Measurements from ENCODE around the gene POM121L2. TPM values are rescaled to one million over a fixed set of nuclear protein-coding genes. Genes with fewer than 3 reads are reported as not detected.

The POM121L2 gene
- total RNA-seq (2016; rRNA removed; fragmentation: Illumina TruSeq; extraction: Trizol) (not detected in 2 replicates), polyA plus RNA-seq (2011; rRNA removed) (0.01 TPM in 1 of 2 replicates, not detected in the other), polyA minus RNA-seq (2011; rRNA and poly(A)+ RNA removed; ENCODE audit: low replicate concordance) (not detected in 2 replicates), Bru-seq, nascent RNA (not detected), BruChase-seq, experiment 1, labeled RNA remaining after a 6-hour chase (not detected), BruChase-seq, experiment 2, labeled RNA remaining after a 2-hour chase (not detected)
- total RNA-seq (2016; cell fraction: cytosol; rRNA removed; fragmentation: Illumina TruSeq; extraction: Trizol; ENCODE audit: low read depth), result not detected in 2 replicates
- total RNA-seq (2016; cell fraction: insoluble cytoplasmic fraction; rRNA removed; fragmentation: Illumina TruSeq; extraction: Trizol), result not detected in 2 replicates
- total RNA-seq (2016; cell fraction: membrane; rRNA removed; fragmentation: Illumina TruSeq; extraction: Trizol), result not detected in 2 replicates
- total RNA-seq (2016; cell fraction: nucleus; rRNA removed; fragmentation: Illumina TruSeq; extraction: Trizol), result not detected in 2 replicates
- polyA plus RNA-seq (2011; cell fraction: cytosol; rRNA removed), result not detected in 2 replicates
- not detected in 2 replicates for polyA plus RNA-seq (2011; cell fraction: nucleus; rRNA removed)
- not detected in 2 replicates for polyA plus RNA-seq (2012)
- not detected in 2 replicates for polyA plus RNA-seq (2016; cell fraction: cytosol; fragmentation: Illumina TruSeq; extraction: Trizol; ENCODE audit: low read depth)
- not detected in 2 replicates for polyA plus RNA-seq (2016; cell fraction: insoluble cytoplasmic fraction; fragmentation: Illumina TruSeq; extraction: Trizol; ENCODE audit: low read depth)
- not detected in 2 replicates for polyA plus RNA-seq (2016; cell fraction: membrane; fragmentation: Illumina TruSeq; extraction: Trizol; ENCODE audit: low read depth)
- polyA plus RNA-seq (2016; cell fraction: nucleus; fragmentation: Illumina TruSeq; extraction: Trizol; ENCODE audit: insufficient read depth, low read depth), result not detected in 2 replicates
- not detected in 2 replicates for polyA minus RNA-seq (2011; cell fraction: cytosol; rRNA and poly(A)+ RNA removed)
- not detected in 2 replicates for polyA minus RNA-seq (2011; cell fraction: nucleus; rRNA and poly(A)+ RNA removed)
- long read RNA-seq, experiment 1, result 0 reads
- long read RNA-seq, experiment 2, result 0 reads

DNA sequence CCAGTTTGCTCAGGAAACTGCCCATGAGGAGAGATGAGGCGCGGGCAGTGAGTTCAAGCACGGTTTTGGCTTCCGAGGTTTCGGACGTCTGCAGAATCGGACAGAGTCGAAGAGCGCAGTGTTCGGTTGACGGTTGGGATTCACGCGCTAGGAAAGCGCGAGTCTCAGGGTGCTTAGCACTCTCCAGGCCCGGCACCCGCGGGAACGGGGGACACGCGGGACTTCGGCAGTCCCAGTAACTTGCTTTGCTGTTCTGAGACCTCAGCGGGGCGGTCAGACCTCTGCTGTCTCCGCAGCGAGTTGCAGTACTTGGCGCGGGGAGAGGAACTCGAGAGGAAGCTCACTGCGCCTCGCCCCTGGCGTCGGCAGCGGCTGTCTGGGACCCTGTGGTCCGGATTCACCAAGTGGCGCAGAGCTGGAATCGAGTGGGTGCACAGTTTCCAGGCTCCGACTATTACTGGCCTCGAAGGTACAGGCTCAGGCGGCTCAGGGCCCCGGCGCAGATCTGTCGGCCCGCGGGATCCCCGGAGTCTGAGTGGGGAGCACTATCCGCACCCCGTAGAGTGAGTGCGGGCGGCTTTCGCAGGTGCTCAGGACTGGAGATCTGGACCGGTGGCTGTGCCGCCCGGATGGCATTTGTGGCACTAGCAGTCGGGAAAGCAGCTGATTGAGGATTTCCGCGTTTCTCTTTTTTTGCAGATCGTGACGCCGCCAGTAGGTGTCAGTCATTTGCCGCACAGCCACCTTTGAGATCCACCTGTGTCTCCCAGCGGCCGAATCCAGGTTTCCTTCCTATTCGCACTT, at the start of gene POM121L2:
Gene POM121L2 (minus strand): TSS at position 128 of the 804 bp plus-strand sequence. CDS start 103 bp downstream, at position 25.
- Histone ChIP-seq H3K27ac (ENCODE audit: extremely low read length, insufficient read depth, low read length) (no peak within 1 kb of the TSS), H3K4me1 (ENCODE audit: insufficient read depth, low read length) (peaks cover 12% of the 10 kb centered on the region), H3K36me3 (replicated peaks in 1 of 2; ENCODE audit: control insufficient read depth in 1 of 2, insufficient read depth in 2 of 2, low read length in 2 of 2) (no peaks in the 10 kb centered on the region), H3K9me3 (ENCODE audit: low read length) (peaks cover 6% of the 10 kb centered on the region; the same call in 1 of the 2 replicates), H3K79me2 (ENCODE audit: insufficient read depth, low read length) (no peaks in the 10 kb centered on the region), H3K27me3 (ENCODE audit: control insufficient read depth in 1 of 2, insufficient read depth in 2 of 2, low read length in 2 of 2) (peaks cover 2 to 22% of the 10 kb centered on the region in 2 experiments; a peak in 2 of 5 replicates), H4K20me1 (ENCODE audit: insufficient read depth, low read length) (no peaks in the 10 kb centered on the region), H3K9ac (ENCODE audit: insufficient read depth, low read depth, low read length) (peak within 1 kb of the TSS; percentile 18; the same call in 1 of the 2 replicates), H2AFZ (ENCODE audit: low read length) (peak within 1 kb of the TSS; percentile 55), H3K4me2 (ENCODE audit: low read depth, low read length) (peak within 1 kb of the TSS; percentile 79), H3K4me3 (replicated peaks in 1 of 3; ENCODE audit: insufficient read depth in 1 of 3, low read depth in 2 of 3, low read length in 3 of 3) (peak within 1 kb of the TSS; percentile 34 to 70 (median 60); a peak in 5 of 6 replicates)
- CTCF ChIA-PET (ENCODE audit: low intra/inter-chr PET ratio, low total read pairs), result interaction anchor here (0.7 to 1.5 kb wide), 4 partner anchors 206 to 479 kb away, joined by 3 to 5 read pairs (median 4); no protein-coding TSS in a partner anchor
- ATAC-seq, result peak; percentile 87
- no TSS peak for BruUV-seq (replicated peaks)
- peak; percentile 71 for DNase-seq (ENCODE audit: low spot score)
- in situ Hi-C loops (cut with HindIII; ENCODE audit: extremely low pct_ligation_motif_present, low pct_unique_long_range_greater_than_20kb), result no loop called here
- POLR2A ChIA-PET, result interaction anchor here (1.2 kb wide), 1 partner anchor 76 kb away, joined by 3 read pairs; the partner anchor contains the start of gene ZNF391
- 52% methylated on average over 53 of the region's 64 CpGs for WGBS (ENCODE audit: low lambda C conversion rate)
- intact Hi-C loops (cut with micrococcal nuclease; ENCODE audit: unreplicated experiment), result loop anchor here (1.0 to 5.0 kb wide), 5 partner anchors 166 to 440 kb away; no protein-coding TSS in a partner anchor
- FAIRE-seq, result peak; percentile 91
- TF ChIP-seq, protein P1, sequence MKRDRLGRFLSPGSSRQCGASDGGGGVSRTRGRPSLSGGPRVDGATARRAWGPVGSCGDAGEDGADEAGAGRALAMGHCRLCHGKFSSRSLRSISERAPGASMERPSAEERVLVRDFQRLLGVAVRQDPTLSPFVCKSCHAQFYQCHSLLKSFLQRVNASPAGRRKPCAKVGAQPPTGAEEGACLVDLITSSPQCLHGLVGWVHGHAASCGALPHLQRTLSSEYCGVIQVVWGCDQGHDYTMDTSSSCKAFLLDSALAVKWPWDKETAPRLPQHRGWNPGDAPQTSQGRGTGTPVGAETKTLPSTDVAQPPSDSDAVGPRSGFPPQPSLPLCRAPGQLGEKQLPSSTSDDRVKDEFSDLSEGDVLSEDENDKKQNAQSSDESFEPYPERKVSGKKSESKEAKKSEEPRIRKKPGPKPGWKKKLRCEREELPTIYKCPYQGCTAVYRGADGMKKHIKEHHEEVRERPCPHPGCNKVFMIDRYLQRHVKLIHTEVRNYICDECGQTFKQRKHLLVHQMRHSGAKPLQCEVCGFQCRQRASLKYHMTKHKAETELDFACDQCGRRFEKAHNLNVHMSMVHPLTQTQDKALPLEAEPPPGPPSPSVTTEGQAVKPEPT (CRISPR knock-in tag; IDR thresholded peaks at IDR 0.05; ENCODE audit: low read depth), result peak; percentile 91; the same call in 1 of the 2 replicates
- TF ChIP-seq TGIF2 (CRISPR knock-in tag; IDR thresholded peaks at IDR 0.05) (no peak), ARNT2 (CRISPR knock-in tag; IDR thresholded peaks at IDR 0.05; ENCODE audit: low read depth) (peak; percentile 52; the same call in 1 of the 2 replicates), RAD21 (CRISPR knock-in tag; IDR thresholded peaks at IDR 0.05) (peak; percentile 89), DNMT1 (CRISPR knock-in tag; IDR thresholded peaks at IDR 0.05) (peak; percentile 52; the same call in 1 of the 2 replicates), HIVEP1 (CRISPR knock-in tag; IDR thresholded peaks at IDR 0.05) (0 out of 2 replicates have a peak, but pooled peaks have one; percentile 46), TEAD3 (CRISPR knock-in tag; optimal IDR thresholded peaks at IDR 0.05; ENCODE audit: borderline replicate concordance) (no peak), TARDBP (CRISPR knock-in tag; IDR thresholded peaks at IDR 0.05) (0 out of 2 replicates have a peak, but pooled peaks have one; percentile 32), BORCS8-MEF2B (CRISPR knock-in tag; IDR thresholded peaks at IDR 0.05) (peak; percentile 76), MIXL1 (CRISPR knock-in tag; IDR thresholded peaks at IDR 0.05) (peak; percentile 51; the same call in 1 of the 2 replicates), ZBTB25 (CRISPR knock-in tag; IDR thresholded peaks at IDR 0.05) (0 out of 2 replicates have a peak, but pooled peaks have one; percentile 24), SAP130 (CRISPR knock-in tag; IDR thresholded peaks at IDR 0.05; ENCODE audit: low read depth) (peak; percentile 54; the same call in 1 of the 2 replicates), ETV6 (CRISPR knock-in tag; conservative IDR thresholded peaks at IDR 0.05) (0 out of 2 replicates have a peak, but pooled peaks have one; percentile 44)
- TF ChIP-seq, protein P2, sequence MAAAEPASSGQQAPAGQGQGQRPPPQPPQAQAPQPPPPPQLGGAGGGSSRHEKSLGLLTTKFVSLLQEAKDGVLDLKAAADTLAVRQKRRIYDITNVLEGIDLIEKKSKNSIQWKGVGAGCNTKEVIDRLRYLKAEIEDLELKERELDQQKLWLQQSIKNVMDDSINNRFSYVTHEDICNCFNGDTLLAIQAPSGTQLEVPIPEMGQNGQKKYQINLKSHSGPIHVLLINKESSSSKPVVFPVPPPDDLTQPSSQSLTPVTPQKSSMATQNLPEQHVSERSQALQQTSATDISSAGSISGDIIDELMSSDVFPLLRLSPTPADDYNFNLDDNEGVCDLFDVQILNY (CRISPR knock-in tag; conservative IDR thresholded peaks at IDR 0.05), result no peak

Measured in HepG2 (cell line).